ENCODE results near the gene BATF3. TPM values are rescaled to one million over a fixed set of nuclear protein-coding genes. Genes with fewer than 3 reads are reported as not detected.
"Not testable (repeated sequence)": the region's sequence is repeated elsewhere in the genome, so short reads cannot be mapped to it uniquely, and the experiment has no call there.

BATF3 gene
- polyA plus RNA-seq, 1 of the 3 experiments (the other 2 are of a cell fraction), result 0.76 TPM

DNA sequence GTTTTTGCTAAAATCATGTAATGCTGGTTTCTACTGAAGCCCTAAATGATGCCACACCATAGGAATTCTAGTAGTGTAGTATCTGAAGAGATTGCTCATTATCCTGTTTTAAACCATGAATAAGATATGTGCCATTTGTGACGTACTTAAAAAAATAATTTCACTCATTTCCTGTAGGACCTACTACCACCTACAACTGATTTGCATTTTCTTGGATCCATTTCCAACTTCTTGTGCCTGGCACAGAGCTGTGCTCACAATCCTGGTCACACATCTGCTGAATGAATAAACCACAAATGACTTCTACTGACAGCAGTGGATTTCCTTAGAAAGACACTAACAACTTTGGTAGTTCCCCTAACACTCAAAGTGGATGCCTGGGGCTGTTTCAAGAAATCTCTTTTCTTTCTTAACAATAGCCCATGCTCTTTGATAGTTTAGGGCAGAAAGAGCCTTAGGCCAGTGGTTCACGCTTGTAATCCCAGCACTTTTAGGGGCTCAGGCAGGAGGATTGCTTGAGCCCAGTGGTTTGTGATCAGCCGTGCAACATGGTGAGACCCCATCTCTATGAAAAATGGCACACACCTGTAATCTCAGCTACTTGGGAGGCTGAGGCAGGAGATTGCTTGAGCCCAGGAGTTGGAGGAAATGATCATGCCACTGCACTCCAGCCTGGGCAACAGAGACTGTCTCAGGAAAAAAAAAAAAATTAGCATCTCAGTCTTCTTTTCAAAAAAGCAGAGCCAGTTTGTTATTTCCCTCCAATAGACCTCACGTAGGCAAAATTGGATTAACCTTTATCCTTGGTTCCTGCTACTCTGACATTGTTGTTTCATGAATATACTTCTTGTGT lies 13.0 kb upstream of the BATF3 start (continued):
- no peak for TF ChIP-seq SMC3 (IDR thresholded peaks at IDR 0.05; ENCODE audit: low read depth, low read length)
- TF ChIP-seq TCF12 (IDR thresholded peaks at IDR 0.05), result no peak; the same call in 1 of the 2 replicates
- TF ChIP-seq YY1 (IDR thresholded peaks at IDR 0.05; ENCODE audit: low read depth), result no peak
- TF ChIP-seq NRF1 (IDR thresholded peaks at IDR 0.05; ENCODE audit: low read depth, low read length), result no peak

DNA sequence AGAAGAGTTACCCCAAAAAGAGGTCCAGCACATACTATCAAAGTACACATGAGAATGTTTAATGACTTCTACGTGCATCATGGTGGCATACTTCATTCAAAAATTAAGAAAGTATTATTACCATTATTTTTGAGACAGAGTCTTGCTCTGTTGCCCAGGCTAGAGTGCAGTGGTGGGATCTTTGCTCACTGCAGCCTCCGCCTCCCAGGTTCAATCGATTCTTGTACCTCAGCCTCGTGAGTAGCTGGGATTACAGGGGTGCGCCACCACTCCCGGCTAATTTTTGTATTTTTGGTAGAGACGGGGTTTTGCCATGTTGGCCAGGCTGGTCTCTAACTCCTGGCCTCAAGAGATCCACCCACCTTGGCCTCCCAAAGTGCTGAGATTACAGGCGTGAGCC lies 12.3 kb upstream of the BATF3 start:
- H3K79me2 ChIP-seq (ENCODE audit: insufficient read depth); H3K27me3 ChIP-seq (ENCODE audit: insufficient read depth); H3K4me3 ChIP-seq (ENCODE audit: low read depth in 2 of 2, low read length in 1 of 2); POLR2A ChIA-PET; DNase-seq; H3K9ac ChIP-seq; H3K9me3 ChIP-seq; H3K9me2 ChIP-seq; H3K4me1 ChIP-seq (ENCODE audit: control insufficient read depth in 1 of 2, insufficient read depth in 2 of 2, low read depth in 1 of 2, low read length in 1 of 2); CTCF ChIA-PET; H4K20me1 ChIP-seq (ENCODE audit: insufficient read depth); H3K27ac ChIP-seq (ENCODE audit: low read depth in 2 of 2, low read length in 1 of 2); H3K36me3 ChIP-seq (replicated peaks in 1 of 2; ENCODE audit: control insufficient read depth in 1 of 2, insufficient read depth in 2 of 2, low read length in 1 of 2); H3F3A ChIP-seq (replicated peaks; ENCODE audit: insufficient read depth); H3K4me2 ChIP-seq: not testable (repeated sequence)
- WGBS (ENCODE audit: low lambda C conversion rate), result 94% methylated on average over 8 of the region's 8 CpGs
- H2AFZ ChIP-seq (ENCODE audit: low read depth), result 0 out of 2 replicates have a peak overlapping the region, but pooled peaks have one; percentile 19

DNA sequence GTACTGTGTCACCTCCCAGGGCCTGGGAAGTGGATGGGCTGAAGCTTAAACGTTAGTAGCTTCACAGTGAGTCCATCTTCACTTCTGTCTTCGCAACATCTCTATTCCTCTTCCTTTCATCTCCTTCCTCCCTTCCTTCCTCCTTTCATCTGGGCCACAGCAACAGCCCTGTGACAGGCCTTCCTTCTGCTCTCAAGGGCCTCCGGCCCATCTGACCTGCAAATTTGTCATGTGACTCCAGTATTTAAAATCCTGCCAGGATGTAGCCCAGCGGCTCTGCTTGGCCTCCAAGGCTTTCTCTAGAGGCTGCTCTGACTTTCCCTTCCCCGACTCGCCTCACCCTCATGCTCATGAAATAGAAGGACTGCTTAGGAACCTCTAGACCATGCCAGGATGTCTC lies 10.9 kb upstream of the BATF3 start:
- no peak for DNase-seq

More for the DNA sequence above, 10.9 kb upstream of the BATF3 start:
- H3K4me2 ChIP-seq, result no peak overlapping the region
- no peaks in the 10 kb centered on the region for H4K20me1 ChIP-seq (ENCODE audit: insufficient read depth)
- ChIA-PET POLR2A (no interaction called here), CTCF (no interaction called here)
- no peaks in the 10 kb centered on the region for H3K36me3 ChIP-seq (replicated peaks in 1 of 2; ENCODE audit: control insufficient read depth in 1 of 2, insufficient read depth in 2 of 2, low read length in 1 of 2)
- no peaks in the 10 kb centered on the region; a peak in 1 of 4 replicates for H3K4me1 ChIP-seq (ENCODE audit: control insufficient read depth in 1 of 2, insufficient read depth in 2 of 2, low read depth in 1 of 2, low read length in 1 of 2)
- no peaks in the 10 kb centered on the region for H3K9me3 ChIP-seq
- H3K4me3 ChIP-seq (ENCODE audit: low read depth in 2 of 2, low read length in 1 of 2), result no peak overlapping the region
- H2AFZ ChIP-seq (ENCODE audit: low read depth), result no peak overlapping the region
- TF ChIP-seq EZH2phosphoT487 (IDR thresholded peaks at IDR 0.05; ENCODE audit: borderline replicate concordance, low read depth), result no peak
- no peak for TF ChIP-seq CTCF (IDR thresholded peaks at IDR 0.05)
- no peak for TF ChIP-seq RCOR1 (IDR thresholded peaks at IDR 0.05; ENCODE audit: low read length)
- TF ChIP-seq TAF1 (IDR thresholded peaks at IDR 0.05; ENCODE audit: borderline replicate concordance, low read depth, low read length), result no peak
- TF ChIP-seq GABPA (IDR thresholded peaks at IDR 0.05; ENCODE audit: low read depth), result no peak
- TF ChIP-seq NFIC (IDR thresholded peaks at IDR 0.05; ENCODE audit: borderline replicate concordance), result no peak
- WGBS (ENCODE audit: low lambda C conversion rate), result 93% methylated on average over 6 of the region's 6 CpGs
- H3K79me2 ChIP-seq (ENCODE audit: insufficient read depth), result no peaks in the 10 kb centered on the region
- H3F3A ChIP-seq (replicated peaks; ENCODE audit: insufficient read depth), result peaks cover 3% of the 10 kb centered on the region
- no peaks in the 10 kb centered on the region for H3K27me3 ChIP-seq (ENCODE audit: insufficient read depth)
- H3K9ac ChIP-seq, result no peak overlapping the region
- no peak overlapping the region for H3K27ac ChIP-seq (ENCODE audit: low read depth in 2 of 2, low read length in 1 of 2)
- H3K9me2 ChIP-seq, result no peaks in the 10 kb centered on the region
